Fibroblast of skin of abdomen (primary cell): ENCODE results near the gene POFUT1.

Experiments
- DNase-seq: peaks from one replicate; pipeline ENCODE4 v3.0.0-alpha.2; 2013

POFUT1 gene

DNA sequence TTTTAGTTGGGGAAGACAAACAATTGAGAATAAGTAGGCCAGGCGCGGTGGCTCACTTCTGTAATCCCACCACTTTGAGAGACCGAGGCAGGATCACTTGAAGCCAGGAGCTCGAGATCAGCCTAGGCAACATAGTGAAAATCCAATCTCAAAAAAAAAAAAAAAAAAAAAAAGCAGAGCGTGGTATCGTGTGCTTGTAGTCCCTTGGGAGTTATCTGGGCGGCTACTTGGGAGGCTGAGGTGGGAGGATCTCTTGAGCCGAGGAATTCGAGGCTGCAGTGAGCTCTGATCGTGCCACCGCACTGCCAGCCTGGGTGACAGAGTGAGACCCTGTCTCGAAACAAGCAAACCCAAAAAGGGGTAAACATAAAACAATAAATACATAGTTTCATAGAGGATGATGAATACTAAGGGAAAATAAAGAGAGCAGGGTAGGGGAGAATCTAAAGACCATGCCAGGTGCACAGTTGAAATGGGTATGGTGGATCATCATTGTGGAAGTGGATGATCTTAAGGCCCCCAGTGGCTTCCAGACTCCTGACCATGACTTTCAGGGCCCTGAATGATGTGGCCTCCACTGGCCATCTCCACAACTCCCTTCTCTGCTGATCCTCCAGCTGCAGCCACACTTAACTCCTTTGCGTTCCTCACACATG is 947 bp downstream of the POFUT1 start:
- no peak for DNase-seq

DNA sequence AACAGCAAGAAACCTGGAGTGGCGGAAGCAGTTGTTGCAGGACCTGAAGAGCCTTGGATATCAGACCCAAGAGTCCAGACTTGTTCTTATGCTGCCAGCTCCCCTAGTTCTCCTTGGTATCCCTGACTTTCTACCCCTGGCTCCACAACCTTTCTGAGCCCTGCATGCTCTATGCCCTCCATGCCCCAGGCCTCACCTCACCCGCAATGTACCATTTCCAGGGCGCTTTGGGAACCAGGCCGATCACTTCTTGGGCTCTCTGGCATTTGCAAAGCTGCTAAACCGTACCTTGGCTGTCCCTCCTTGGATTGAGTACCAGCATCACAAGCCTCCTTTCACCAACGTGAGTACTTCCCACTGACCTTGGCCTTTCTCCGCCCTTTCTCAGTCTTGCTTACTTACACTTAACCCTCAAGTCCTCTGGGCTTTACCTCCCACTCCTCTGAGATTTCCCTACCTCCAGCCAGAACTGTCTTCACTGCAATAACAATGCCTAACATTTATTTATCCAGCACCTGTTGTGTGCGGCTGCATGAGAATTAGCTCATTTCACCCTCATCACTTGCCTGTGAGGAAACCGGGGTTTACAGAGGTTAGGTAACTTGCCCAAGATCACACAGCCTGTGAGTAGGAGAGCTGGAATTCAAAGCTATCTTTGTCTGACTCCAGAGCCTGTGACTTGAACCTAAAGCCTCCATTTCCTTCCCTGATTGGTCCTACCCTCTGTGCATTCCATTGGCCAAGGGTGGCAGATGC is 2.3 kb downstream of the POFUT1 start:
- DNase-seq: no peak

DNA sequence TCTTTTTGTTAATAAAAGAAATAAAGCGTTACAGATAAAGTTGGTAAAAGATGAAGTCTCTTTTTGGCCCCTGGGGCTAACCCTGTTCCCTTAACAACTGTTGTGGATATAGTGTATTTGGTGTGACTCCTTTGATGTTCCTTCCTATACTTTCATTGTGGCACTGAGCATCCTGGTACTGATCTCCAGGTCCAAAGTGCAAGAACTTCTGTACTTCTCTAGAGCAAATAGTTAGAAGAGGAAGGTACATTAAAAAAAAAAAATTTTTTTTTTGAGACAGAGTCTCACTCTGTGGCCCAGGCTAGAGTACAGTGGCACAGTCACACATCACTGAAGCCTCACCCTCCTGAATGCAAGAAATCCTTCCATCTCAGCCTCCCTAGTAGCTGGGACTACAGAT is 6.2 kb downstream of the POFUT1 start:
- DNase-seq: no peak

DNA sequence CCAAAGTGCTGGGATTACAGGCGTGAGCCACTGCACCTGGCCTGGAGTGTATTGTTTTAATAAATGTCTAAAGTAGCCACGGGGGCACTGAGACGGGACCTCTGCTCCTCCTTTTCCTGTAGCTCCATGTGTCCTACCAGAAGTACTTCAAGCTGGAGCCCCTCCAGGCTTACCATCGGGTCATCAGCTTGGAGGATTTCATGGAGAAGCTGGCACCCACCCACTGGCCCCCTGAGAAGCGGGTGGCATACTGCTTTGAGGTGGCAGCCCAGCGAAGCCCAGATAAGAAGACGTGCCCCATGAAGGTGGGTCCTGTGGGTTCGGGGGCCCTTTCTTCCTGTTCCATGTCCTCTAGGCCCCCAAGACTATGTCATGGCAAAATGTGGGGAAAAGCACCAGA is 7.5 kb downstream of the POFUT1 start:
- DNase-seq: no peak

DNA sequence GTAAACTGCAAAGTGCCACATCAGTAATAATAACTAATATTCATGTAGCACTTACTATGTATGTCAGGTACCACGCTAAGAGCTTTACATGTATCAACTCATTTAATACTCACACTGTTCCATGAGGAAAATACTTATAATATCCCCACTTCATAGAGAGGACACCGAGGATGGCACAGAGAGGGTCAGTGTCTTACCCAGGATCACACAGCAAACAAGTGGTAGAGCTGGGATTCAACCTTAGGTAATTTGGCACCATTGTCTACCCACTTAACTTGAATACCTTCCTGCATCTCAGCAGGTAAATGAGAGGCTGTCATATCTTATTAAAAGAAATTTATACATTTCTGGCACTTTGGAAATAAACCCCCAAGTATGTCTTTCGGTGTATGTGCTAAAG is 8.0 kb downstream of the POFUT1 start:
- DNase-seq: no peak

DNA sequence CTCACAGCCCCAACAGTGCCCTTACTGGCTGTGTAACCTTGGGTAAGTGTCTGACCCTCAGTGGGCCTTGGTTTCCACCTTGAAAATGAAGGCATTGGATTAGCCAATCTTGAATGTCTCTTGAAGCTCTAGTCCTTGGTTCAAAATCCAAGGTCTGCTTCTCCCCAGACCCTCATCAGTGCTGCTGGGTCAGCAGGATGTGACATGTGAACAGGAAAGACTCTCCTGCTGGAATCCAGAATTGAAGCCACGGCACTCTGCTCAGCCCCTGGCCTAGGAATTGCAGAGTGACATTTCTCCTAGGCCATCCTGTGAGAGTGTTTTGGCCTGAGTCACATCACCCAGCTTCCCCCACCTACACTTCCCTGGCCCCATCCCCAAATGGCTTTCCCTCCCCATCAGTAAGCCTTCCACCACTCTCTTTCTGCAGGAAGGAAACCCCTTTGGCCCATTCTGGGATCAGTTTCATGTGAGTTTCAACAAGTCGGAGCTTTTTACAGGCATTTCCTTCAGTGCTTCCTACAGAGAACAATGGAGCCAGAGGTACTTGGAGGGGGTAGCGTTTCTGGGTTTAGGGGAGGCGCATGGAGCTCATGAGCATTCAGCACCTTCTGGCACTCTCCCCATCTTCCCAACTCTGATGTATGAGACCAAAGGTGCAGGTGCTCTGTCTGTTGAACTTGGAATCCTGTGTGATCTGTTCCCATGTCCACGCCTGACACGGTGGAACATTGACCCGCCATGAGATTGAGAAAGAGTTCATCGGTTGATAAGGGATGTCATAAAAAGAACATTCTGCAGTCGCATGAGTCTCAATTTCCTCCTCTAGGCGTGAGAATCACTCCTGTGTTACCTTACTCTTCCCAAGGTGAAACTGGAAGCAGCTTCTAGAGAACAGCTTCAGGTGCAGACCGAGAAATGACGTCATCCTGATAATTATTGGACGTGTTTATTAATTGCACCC is 8.8 kb downstream of the POFUT1 start:
- no peak for DNase-seq

DNA sequence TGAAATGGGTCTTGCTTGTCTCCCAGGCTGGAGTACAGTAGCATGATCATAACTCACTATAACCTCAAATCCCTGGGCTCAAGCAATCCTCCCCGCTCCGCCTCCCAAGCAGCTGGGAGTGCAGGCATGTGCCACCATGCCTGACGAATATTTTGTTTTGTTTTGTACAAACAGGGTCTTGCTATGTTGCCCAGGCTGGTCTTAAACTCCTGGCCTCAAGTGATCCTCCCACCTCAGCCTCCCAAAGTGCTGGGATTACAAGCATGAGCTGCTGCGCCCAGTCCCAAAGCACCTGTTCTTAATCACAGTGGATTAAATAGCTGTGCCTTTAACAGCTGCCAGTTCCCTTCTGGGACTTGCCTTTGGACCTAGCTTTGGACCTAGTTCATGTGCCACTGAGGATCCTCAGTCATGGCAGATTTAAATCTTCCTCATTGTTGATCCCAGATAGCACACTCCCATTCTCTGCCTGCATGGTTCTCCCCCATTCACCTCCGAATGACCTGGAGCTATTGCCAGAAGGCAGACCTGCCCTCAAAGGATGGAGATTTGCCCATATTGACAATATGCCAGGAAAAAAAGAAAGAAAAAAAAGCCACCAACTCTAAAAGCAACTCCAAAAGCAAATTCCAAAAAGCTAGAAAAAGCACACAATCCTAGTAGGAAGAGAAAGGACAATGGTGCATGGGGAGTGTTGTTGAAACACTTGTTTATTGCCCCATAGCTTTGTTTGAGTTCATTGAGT is 10.6 kb downstream of the POFUT1 start:
- DNase-seq: no peak

DNA sequence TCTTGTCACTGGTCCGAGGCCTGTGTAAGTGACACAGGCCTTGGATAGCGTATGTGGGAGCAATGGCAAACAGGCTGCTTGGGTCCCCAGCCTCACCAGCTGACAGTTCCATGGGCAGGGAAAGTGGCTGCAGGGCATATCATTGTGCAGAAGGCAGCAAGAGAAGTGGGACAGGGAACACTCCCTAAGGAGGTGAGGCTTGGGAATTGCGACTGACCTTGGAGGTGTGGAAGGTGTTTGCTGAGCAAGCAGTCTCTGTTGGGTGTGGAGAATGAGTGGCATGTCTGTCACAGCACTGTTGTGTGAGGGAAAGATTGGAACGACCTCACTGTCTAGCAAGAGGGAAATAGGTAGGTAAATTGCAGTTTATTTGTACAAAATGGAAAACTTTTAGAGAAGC is 16.8 kb downstream of the POFUT1 start:
- DNase-seq: no peak

DNA sequence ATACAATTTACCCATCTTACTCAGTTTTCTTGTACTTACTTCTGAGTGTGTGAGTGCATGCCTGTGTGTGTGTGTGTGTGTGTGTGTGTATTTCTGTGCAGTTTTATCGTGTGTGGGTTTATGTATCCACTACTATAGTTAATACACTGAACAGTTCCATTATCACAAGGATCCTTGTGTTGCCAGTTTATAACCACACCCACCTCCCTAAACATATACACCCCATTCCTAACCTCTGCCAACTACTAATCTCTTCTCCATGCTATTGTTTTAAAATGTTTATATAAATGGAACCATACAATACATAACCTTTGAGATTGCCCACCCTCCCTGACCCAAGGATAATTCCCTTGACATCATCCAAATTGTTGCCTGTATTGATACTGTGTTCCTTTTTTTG is 18.7 kb downstream of the POFUT1 start:
- no peak for DNase-seq

DNA sequence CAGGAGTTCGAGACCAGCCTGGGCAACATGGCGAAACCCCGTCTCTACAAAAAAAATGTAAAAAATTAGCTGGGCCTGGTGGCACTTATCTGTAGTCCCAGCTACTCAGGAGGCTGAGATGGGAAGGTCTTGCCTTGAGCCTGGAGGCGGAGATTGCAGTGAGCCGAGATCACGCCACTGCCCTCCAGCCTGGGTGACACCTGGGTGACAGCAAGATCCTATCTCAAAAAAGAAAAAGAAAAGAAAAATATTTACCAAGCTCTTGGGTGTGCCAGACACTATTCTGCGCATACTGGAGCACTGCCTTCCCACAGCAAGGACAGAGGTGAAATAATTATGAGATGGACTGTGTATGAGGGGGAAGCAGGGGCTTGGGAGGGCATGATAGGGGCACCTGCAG is 19.6 kb downstream of the POFUT1 start:
- no peak for DNase-seq

DNA sequence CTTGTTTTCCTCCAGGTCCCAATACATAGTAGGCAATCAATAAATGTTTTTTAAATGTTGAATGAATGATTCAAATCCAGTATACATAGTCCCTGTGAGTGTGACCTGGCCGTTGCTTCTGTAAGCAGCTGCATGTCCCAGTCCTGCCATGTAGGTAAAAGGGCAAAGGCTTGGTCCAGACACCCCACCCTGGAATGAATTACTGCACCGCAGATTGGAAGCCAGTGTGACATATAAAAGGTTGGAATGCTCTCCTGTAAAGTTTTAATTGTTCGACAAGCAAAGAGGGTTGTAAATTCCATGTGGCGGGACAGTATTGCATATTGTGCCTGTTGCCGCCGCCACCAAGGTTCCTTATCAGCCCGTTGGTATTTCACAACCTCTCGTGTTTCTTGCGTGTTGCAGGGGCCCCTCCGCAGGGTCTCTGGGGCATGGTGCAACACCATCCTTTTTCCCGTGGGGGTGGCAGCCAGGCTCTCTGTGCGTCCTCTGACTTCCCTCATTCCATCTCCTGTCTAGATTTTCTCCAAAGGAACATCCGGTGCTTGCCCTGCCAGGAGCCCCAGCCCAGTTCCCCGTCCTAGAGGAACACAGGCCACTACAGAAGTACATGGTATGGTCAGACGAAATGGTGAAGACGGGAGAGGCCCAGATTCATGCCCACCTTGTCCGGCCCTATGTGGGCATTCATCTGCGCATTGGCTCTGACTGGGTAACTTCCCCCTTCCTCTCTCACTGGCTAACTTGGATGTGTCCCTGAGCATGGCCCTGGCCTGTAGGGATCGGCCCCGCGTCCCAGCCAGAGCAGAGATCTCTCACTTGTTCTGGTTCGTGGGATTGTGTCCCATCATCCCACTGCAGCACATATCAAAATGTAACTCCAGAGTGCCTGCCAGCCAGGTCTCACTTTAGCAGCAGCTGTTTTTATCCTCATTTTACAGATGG is 20.3 kb downstream of the POFUT1 start:
- DNase-seq: no peak

DNA sequence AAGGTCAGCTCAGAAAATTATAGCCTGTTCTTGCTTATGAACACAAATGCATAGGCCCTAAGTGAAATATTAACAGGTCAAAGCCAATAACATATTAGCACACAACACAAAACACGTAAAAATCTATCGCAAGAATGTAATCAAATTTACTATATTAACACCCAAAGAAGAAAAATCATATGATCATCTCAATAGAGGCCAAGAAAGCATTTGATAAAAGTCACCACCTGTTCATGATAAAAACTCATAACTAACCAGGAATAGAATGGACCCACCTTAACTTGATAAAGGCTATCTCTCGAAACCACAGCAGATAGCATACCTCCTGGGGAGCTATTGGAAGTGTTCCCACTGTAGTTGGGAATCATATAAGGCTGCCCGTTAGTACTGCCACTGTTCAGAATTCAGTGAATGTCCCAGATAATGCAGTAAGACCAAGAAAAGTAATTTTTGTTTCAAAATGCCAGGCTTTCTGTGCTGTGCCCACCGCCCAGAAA is 21.6 kb downstream of the POFUT1 start:
- DNase-seq: no peak

DNA sequence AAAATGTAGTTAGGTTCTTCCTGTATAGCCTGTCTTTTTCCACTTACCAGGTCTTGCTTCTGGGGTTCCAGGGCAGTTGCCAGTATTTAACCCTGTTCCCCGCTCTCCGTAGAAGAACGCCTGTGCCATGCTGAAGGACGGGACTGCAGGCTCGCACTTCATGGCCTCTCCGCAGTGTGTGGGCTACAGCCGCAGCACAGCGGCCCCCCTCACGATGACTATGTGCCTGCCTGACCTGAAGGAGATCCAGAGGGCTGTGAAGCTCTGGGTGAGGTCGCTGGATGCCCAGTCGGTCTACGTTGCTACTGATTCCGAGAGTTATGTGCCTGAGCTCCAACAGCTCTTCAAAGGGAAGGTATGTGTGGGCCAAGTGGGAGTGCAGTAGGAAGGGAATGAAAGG is 23.0 kb downstream of the POFUT1 start:
- no peak for DNase-seq

DNA sequence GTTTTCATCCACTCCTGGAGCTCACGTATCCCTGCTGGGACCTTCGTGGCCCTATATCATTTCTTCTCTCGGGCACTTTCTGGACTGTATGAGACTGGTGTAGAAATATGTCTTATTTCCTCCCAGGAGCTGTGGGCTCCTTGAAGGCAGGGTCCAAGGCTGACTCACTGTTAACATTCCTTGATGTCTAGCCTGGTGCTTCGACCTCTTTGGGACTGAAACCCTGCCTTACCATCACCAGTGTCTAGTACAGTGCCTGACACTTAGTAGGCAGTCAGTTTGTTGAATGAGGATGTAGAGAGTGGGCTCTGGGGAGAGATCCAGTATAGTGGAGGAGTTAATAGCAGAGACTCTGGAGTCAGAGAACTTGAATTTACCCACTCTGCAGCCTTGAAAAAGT is 23.6 kb downstream of the POFUT1 start:
- DNase-seq: peak; percentile 14

DNA sequence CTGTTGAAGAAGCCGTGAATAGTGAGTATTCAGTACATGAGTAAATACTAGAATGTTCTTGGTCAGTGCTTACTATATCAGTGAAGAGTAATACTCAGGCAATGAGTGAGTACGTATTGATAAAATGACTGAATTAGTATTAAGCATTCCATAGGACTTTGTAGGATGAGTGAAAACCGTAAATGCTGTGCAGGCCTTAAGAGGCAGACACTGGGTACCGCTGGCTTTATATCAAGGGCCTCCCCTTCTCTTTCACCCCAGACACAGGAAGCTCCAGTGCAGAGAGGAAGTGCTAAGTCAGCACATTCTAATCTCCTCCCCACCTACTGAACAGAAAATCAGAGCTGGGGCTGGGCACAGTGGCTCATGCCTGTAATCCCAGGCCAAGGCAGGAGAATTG is 24.2 kb downstream of the POFUT1 start:
- DNase-seq: peak; percentile 54

DNA sequence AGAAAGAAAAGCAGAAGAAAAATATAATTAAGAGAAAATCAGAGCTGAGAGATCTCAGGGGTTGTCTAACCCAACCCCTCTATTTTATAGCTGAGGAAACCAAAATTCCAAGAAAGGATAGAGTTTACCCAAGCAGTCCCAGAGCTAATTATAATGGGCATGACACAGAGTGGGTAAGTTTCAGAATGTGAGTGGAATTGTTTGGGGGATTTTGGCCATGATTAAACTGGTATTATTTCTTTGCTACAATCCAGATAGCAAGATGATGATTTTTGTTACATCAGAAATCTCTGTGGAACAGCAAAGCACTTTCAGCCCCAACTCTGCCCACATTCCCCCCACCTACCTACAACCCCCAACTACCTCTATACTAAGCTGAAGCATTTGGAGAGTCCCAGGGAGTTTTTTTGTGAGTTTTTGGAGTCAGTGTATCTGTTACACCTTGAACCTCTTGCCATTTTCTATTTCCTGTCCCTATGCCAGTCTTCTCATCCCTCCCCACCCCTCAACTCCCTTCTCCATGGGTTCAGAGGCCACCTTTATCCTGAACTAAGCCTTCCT is 24.7 kb downstream of the POFUT1 start:
- DNase-seq: no peak

DNA sequence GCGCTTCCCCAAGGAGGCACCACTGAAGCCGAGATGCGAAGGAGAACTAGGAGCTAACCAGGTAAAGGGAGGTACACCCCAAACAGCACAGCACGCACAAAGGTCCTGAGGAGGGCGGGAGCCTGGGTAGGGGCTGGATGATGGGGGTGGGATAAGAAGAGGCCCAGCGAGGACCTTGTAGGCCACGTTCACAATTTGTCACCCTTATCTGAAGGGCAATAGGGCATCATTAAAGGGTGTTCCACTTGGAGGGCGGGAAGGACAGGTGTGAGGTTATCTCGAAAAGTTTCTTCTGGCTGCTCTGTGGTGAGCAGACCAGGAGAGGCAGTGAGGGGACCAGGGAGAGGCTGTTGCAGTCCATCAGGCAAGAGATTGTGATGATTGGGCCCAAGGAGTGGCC is 25.6 kb downstream of the POFUT1 start:
- no peak for DNase-seq

DNA sequence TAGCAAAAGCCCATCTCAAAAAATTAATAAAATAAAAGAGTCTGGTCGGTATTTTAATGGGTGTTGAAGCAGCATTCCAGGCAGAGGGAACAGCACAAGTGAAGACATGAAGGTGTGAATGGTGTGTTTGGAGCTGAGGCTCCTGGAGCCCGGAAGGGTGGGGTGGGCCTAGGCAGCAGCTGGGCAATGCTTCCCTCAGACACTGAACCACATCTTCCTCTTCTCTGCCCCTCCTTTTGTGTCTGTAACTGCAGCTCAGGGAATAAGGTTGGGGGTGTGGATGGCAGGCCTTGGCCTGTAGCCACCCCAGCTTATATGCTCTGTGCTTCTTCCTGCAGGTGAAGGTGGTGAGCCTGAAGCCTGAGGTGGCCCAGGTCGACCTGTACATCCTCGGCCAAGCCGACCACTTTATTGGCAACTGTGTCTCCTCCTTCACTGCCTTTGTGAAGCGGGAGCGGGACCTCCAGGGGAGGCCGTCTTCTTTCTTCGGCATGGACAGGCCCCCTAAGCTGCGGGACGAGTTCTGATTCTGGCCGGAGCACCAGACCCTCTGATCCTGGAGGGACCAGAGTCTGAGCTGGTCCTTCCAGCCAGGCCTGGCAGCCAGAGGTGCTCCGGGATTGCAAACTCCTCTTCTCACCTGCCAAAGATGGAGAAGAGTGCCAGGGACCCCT is 26.6 kb downstream of the POFUT1 start:
- DNase-seq: no peak

DNA sequence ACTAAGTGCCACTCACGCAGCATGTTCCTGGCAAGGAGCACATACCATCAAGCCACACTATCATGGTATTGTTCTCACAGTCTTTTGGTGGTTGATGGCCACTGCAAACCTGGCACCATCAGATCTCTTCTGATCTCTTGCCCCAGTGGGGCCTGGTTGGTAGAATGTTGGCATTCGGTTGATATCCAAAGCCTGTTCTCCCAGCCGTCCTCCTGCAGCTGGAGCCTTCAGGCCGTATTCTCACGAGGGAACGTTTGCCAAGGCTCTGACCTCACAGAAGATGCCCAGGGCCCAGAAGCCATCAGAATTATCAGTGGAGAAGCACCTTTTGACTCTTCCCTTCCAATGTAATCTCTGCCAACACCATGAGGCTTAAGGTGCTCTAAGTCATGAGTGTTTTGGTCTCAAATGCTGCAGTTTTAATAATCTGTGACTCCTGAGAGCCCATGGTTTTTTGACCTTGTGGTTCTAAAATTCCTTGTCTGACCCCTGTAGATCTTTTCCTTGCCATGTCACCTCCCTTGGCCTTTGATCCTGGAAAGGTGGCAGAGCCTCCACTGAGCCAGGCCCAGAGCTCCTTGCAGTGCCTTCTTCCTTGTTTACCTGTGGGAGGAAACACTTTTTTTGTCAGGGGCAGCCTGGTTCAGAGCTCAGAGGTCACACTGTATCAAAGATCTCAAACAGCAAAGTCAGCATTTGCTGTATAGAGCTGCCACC is 27.8 kb downstream of the POFUT1 start:
- no peak for DNase-seq
